ENCODE measurements around the gene RYR1.
"Not testable (repeated sequence)": the region's sequence is repeated elsewhere in the genome, so short reads cannot be mapped to it uniquely, and the experiment has no call there.

RYR1 gene

GRCh38 chr19:38404858-38405257, 28.6 kb upstream of the RYR1 start:
- Mint-ChIP-seq H3K4me1 (peaks cover 7% of the 10 kb centered on the region), H3K27ac (no peak overlapping the region), H3K9me3 (no peaks in the 10 kb centered on the region), H3K4me3 (peak overlapping the region; percentile 57), H3K36me3 (ENCODE audit: low read depth) (peaks cover 11% of the 10 kb centered on the region), H3K27me3 (ENCODE audit: low read depth, poor library complexity) (peaks cover 16% of the 10 kb centered on the region)
- DNase-seq: no peak
- TF ChIP-seq CTCF (IDR thresholded peaks at IDR 0.05): no peak

- Mint-ChIP-seq H3K4me3 (peak overlapping the region; percentile 54), H3K4me1 (peaks cover 7% of the 10 kb centered on the region), H3K36me3 (ENCODE audit: low read depth) (peaks cover 11% of the 10 kb centered on the region), H3K27me3 (ENCODE audit: low read depth, poor library complexity) (peaks cover 13% of the 10 kb centered on the region), H3K27ac (peak overlapping the region; percentile 39), H3K9me3 (no peaks in the 10 kb centered on the region)
- TF ChIP-seq CTCF (IDR thresholded peaks at IDR 0.05): no peak
- DNase-seq: no peak
Measured at GRCh38 chr19:38405276-38405675, 28.2 kb upstream of the RYR1 start.

- Mint-ChIP-seq H3K4me1 (peaks cover 23% of the 10 kb centered on the region), H3K27me3 (ENCODE audit: low read depth, poor library complexity) (peaks cover 3% of the 10 kb centered on the region), H3K9me3 (no peaks in the 10 kb centered on the region), H3K36me3 (ENCODE audit: low read depth) (peaks cover 11% of the 10 kb centered on the region), H3K27ac (no peak overlapping the region), H3K4me3 (no peak overlapping the region)
- no peak for DNase-seq
- no peak for TF ChIP-seq CTCF (IDR thresholded peaks at IDR 0.05)
Measured at GRCh38 chr19:38409631-38410133, 23.8 kb upstream of the RYR1 start.

GRCh38 chr19:38410407-38410806, 23.1 kb upstream of the RYR1 start:
- H3K27me3 Mint-ChIP-seq (ENCODE audit: low read depth, poor library complexity); DNase-seq; H3K9me3 Mint-ChIP-seq; H3K27ac Mint-ChIP-seq; H3K4me3 Mint-ChIP-seq: not testable (repeated sequence)
- Mint-ChIP-seq H3K36me3 (ENCODE audit: low read depth) (peaks cover 11% of the 10 kb centered on the region), H3K4me1 (peaks cover 18% of the 10 kb centered on the region)

GRCh38 chr19:38411041-38411712, 22.3 kb upstream of the RYR1 start:
- Mint-ChIP-seq H3K9me3 (no peaks in the 10 kb centered on the region), H3K27ac (no peak overlapping the region), H3K27me3 (ENCODE audit: low read depth, poor library complexity) (no peaks in the 10 kb centered on the region), H3K36me3 (ENCODE audit: low read depth) (peaks cover 11% of the 10 kb centered on the region), H3K4me1 (peaks cover 16% of the 10 kb centered on the region), H3K4me3 (no peak overlapping the region)
- no peak for TF ChIP-seq CTCF (IDR thresholded peaks at IDR 0.05)
- no peak for DNase-seq

GRCh38 chr19:38411898-38412297, 21.6 kb upstream of the RYR1 start:
- Mint-ChIP-seq H3K4me1 (peaks cover 21% of the 10 kb centered on the region), H3K27ac (peak overlapping the region; percentile 81)
- H3K36me3 Mint-ChIP-seq (ENCODE audit: low read depth); H3K27me3 Mint-ChIP-seq (ENCODE audit: low read depth, poor library complexity); H3K4me3 Mint-ChIP-seq; H3K9me3 Mint-ChIP-seq; DNase-seq: not testable (repeated sequence)

- no peak for TF ChIP-seq CTCF (IDR thresholded peaks at IDR 0.05)
- H3K27ac Mint-ChIP-seq: no peak overlapping the region
- H3K4me3 Mint-ChIP-seq: no peak overlapping the region
- H3K36me3 Mint-ChIP-seq (ENCODE audit: low read depth): peaks cover 5% of the 10 kb centered on the region
- peaks cover 27% of the 10 kb centered on the region for H3K4me1 Mint-ChIP-seq
- H3K9me3 Mint-ChIP-seq: no peaks in the 10 kb centered on the region
- DNase-seq: no peak
- H3K27me3 Mint-ChIP-seq (ENCODE audit: low read depth, poor library complexity): peaks cover 11% of the 10 kb centered on the region
Measured at GRCh38 chr19:38412491-38412890, 21.0 kb upstream of the RYR1 start.

Data from nephron progenitor cell (in vitro differentiated cells).